ENCODE results near the gene TNP1. TPM values are rescaled to one million over a fixed set of nuclear protein-coding genes. Genes with fewer than 3 reads are reported as not detected.

Gene TNP1
- total RNA-seq, 1 donor from 2014 or later: not detected

- H3K27me3 ChIP-seq: no peaks in the 10 kb centered on the region
- intact Hi-C loops (cut with DNase I): no loop called here
- no peaks in the 10 kb centered on the region for H3K9me3 ChIP-seq
- no peak overlapping the region for H3K4me3 ChIP-seq
- H3K4me1 ChIP-seq: peaks cover 14% of the 10 kb centered on the region
- no peak for DNase-seq (ENCODE audit: extremely low spot score in 2 of 2)
- no peaks in the 10 kb centered on the region for H3K36me3 ChIP-seq
- TF ChIP-seq CTCF (IDR thresholded peaks at IDR 0.05) (no peak), POLR2A (IDR thresholded peaks at IDR 0.05) (no peak), POLR2AphosphoS5 (IDR thresholded peaks at IDR 0.05; ENCODE audit: insufficient read depth in 1 of 2, low read depth in 1 of 2) (no peak)
- no peak overlapping the region for H3K27ac ChIP-seq
Measured at GRCh38 chr2:216838151-216838550, 21.7 kb downstream of the TNP1 start.

DNA sequence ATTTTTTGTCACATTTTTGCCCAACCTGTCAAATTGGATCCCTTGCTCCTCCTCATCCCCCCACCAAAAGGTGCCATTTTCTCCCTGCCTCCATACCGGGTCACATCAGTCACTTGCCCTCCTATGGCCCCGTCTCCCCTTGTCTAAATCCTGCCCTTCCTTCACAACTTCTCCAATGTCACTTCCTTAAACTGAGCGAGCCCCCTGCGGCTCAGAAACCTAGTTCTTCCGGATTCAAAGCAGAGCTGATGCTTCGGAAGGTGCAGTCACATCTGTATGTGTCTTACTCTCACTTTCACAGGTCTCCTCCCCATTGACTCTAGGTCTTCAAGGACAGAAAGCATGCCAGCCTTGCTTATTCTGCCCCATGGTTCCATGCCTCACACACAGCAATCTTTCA lies 22.1 kb downstream of the TNP1 start:
- no peaks in the 10 kb centered on the region for H3K27me3 ChIP-seq
- DNase-seq (ENCODE audit: extremely low spot score in 2 of 2): no peak
- intact Hi-C loops (cut with DNase I): no loop called here
- peaks cover 10% of the 10 kb centered on the region for H3K4me1 ChIP-seq
- no peaks in the 10 kb centered on the region for H3K9me3 ChIP-seq
- H3K27ac ChIP-seq: peak overlapping the region; percentile 7
- no peaks in the 10 kb centered on the region for H3K36me3 ChIP-seq
- H3K4me3 ChIP-seq: no peak overlapping the region
- TF ChIP-seq POLR2A (IDR thresholded peaks at IDR 0.05): no peak
- no peak for TF ChIP-seq POLR2AphosphoS5 (IDR thresholded peaks at IDR 0.05; ENCODE audit: insufficient read depth in 1 of 2, low read depth in 1 of 2)
- TF ChIP-seq CTCF (IDR thresholded peaks at IDR 0.05): no peak

DNA sequence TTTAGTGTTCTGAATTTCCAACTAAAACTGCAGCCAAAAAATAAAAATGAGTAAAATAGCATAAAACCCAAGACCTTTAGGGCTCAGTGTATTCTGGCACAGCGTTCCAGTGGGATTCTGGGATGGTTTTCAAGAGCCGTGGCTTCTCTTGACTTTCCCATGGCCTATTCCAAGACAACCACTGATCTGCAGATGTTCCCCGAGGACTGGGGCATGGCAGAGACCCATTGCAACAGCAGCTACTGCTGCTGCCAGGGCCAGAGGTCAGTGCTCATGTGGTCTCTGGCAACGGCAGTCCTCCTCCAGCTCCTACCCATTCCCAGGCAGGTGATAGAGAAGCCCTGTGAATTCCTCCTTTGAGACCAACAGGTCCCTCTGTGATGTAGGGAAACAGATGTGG lies 26.8 kb downstream of the TNP1 start:
- Histone ChIP-seq H3K4me1 (peaks cover 12% of the 10 kb centered on the region), H3K36me3 (no peaks in the 10 kb centered on the region), H3K27me3 (no peaks in the 10 kb centered on the region), H3K27ac (no peak overlapping the region), H3K4me3 (no peak overlapping the region), H3K9me3 (no peaks in the 10 kb centered on the region)
- TF ChIP-seq POLR2AphosphoS5 (IDR thresholded peaks at IDR 0.05; ENCODE audit: insufficient read depth in 1 of 2, low read depth in 1 of 2) (no peak), CTCF (IDR thresholded peaks at IDR 0.05) (no peak), POLR2A (IDR thresholded peaks at IDR 0.05) (no peak)
- no peak for DNase-seq (ENCODE audit: extremely low spot score in 2 of 2)
- intact Hi-C loops (cut with DNase I): no loop called here

GRCh38 chr2:216830346-216830745 lies 29.5 kb downstream of the TNP1 start:
- intact Hi-C loops (cut with DNase I): no loop called here
- no peak overlapping the region for H3K27ac ChIP-seq
- no peak overlapping the region for H3K4me3 ChIP-seq
- DNase-seq (ENCODE audit: extremely low spot score in 2 of 2): no peak
- no peaks in the 10 kb centered on the region for H3K9me3 ChIP-seq
- H3K36me3 ChIP-seq: no peaks in the 10 kb centered on the region
- TF ChIP-seq CTCF (IDR thresholded peaks at IDR 0.05): no peak
- TF ChIP-seq POLR2AphosphoS5 (IDR thresholded peaks at IDR 0.05; ENCODE audit: insufficient read depth in 1 of 2, low read depth in 1 of 2): no peak
- peaks cover 12% of the 10 kb centered on the region for H3K4me1 ChIP-seq
- H3K27me3 ChIP-seq: no peaks in the 10 kb centered on the region

GRCh38 chr2:216829533-216829932 lies 30.3 kb downstream of the TNP1 start:
- H3K27ac ChIP-seq: no peak overlapping the region
- no peak overlapping the region for H3K4me3 ChIP-seq
- TF ChIP-seq POLR2A (IDR thresholded peaks at IDR 0.05): no peak
- TF ChIP-seq POLR2AphosphoS5 (IDR thresholded peaks at IDR 0.05; ENCODE audit: insufficient read depth in 1 of 2, low read depth in 1 of 2): no peak
- TF ChIP-seq CTCF (IDR thresholded peaks at IDR 0.05): no peak
- no peaks in the 10 kb centered on the region for H3K36me3 ChIP-seq
- peaks cover 12% of the 10 kb centered on the region for H3K4me1 ChIP-seq
- intact Hi-C loops (cut with DNase I): no loop called here
- H3K27me3 ChIP-seq: no peaks in the 10 kb centered on the region
- no peaks in the 10 kb centered on the region for H3K9me3 ChIP-seq
- DNase-seq (ENCODE audit: extremely low spot score in 2 of 2): no peak
